Measurements from ENCODE around the gene PARD3B. TPM values are rescaled to one million over a fixed set of nuclear protein-coding genes. Genes with fewer than 3 reads are reported as not detected.

PARD3B gene
- total RNA-seq, 1 experiment from 2014 or later, result 3.9 TPM

GRCh38 chr2:204570421-204570820 lies 25.1 kb downstream of the PARD3B start:
- intact Hi-C loops (cut with micrococcal nuclease), result no loop called here
- H3K4me2 ChIP-seq (ENCODE audit: low read length), result no peak overlapping the region
- H3K9me3 ChIP-seq (ENCODE audit: low read length), result no peaks in the 10 kb centered on the region
- H4K20me1 ChIP-seq (ENCODE audit: low read length), result no peaks in the 10 kb centered on the region
- H3K27me3 ChIP-seq (ENCODE audit: low read length), result no peaks in the 10 kb centered on the region
- no peaks in the 10 kb centered on the region for H3F3A ChIP-seq (ENCODE audit: low read length, unreplicated experiment)
- H3K79me2 ChIP-seq (ENCODE audit: low read length), result no peaks in the 10 kb centered on the region
- H3K4me3 ChIP-seq (ENCODE audit: low read length), result no peak overlapping the region
- no peak for ATAC-seq
- H2AFZ ChIP-seq (ENCODE audit: low read length), result no peak overlapping the region
- H3K27ac ChIP-seq (ENCODE audit: low read length), result no peak overlapping the region
- no peak for TF ChIP-seq CTCF (conservative IDR thresholded peaks at IDR 0.05; ENCODE audit: low read depth, low read length)
- H3K4me1 ChIP-seq (ENCODE audit: insufficient read depth, low read length), result no peaks in the 10 kb centered on the region
- BruUV-seq (replicated peaks), result no TSS peak
- no peak for DNase-seq
- H3K36me3 ChIP-seq (ENCODE audit: low read depth, low read length), result no peaks in the 10 kb centered on the region
- H3K9ac ChIP-seq (ENCODE audit: low read length), result no peak overlapping the region
- H3K9me2 ChIP-seq (replicated peaks; ENCODE audit: low read length), result no peaks in the 10 kb centered on the region
- CTCF ChIA-PET, result no interaction called here
- POLR2A ChIA-PET (ENCODE audit: unreplicated experiment), result interaction anchor here (0.6 kb wide), 1 partner anchor 25 kb away, joined by 3 read pairs; no protein-coding TSS in a partner anchor

- intact Hi-C loops (cut with micrococcal nuclease), result no loop called here
- Histone ChIP-seq H2AFZ (ENCODE audit: low read length) (no peak overlapping the region), H3K9ac (ENCODE audit: low read length) (no peak overlapping the region), H3K9me2 (replicated peaks; ENCODE audit: low read length) (no peaks in the 10 kb centered on the region), H4K20me1 (ENCODE audit: low read length) (no peaks in the 10 kb centered on the region), H3K79me2 (ENCODE audit: low read length) (no peaks in the 10 kb centered on the region), H3K4me2 (ENCODE audit: low read length) (no peak overlapping the region), H3K36me3 (ENCODE audit: low read depth, low read length) (no peaks in the 10 kb centered on the region), H3K27ac (ENCODE audit: low read length) (no peak overlapping the region), H3K4me3 (ENCODE audit: low read length) (no peak overlapping the region), H3F3A (ENCODE audit: low read length, unreplicated experiment) (no peaks in the 10 kb centered on the region), H3K4me1 (ENCODE audit: insufficient read depth, low read length) (no peaks in the 10 kb centered on the region), H3K9me3 (ENCODE audit: low read length) (no peaks in the 10 kb centered on the region), H3K27me3 (ENCODE audit: low read length) (no peaks in the 10 kb centered on the region)
- BruUV-seq (replicated peaks), result no TSS peak
- ChIA-PET CTCF (no interaction called here), POLR2A (ENCODE audit: unreplicated experiment) (interaction anchor here (0.7 kb wide), 1 partner anchor 127 kb away, joined by 3 read pairs; no protein-coding TSS in a partner anchor)
- TF ChIP-seq CTCF (conservative IDR thresholded peaks at IDR 0.05; ENCODE audit: low read depth, low read length) (no peak), EZH2 (IDR thresholded peaks at IDR 0.05; ENCODE audit: low read length, unreplicated experiment) (no peak), EZH2phosphoT487 (IDR thresholded peaks at IDR 0.05; ENCODE audit: borderline replicate concordance, low read length) (no peak)
- no peak for DNase-seq
- no peak for ATAC-seq
Observed at GRCh38 chr2:204571041-204571440, 25.8 kb downstream of the PARD3B start.

- Histone ChIP-seq H3K9me3 (ENCODE audit: low read length) (no peaks in the 10 kb centered on the region), H3F3A (ENCODE audit: low read length, unreplicated experiment) (no peaks in the 10 kb centered on the region), H3K27me3 (ENCODE audit: low read length) (no peaks in the 10 kb centered on the region), H3K4me1 (ENCODE audit: insufficient read depth, low read length) (no peaks in the 10 kb centered on the region), H3K9ac (ENCODE audit: low read length) (no peak overlapping the region), H3K36me3 (ENCODE audit: low read depth, low read length) (no peaks in the 10 kb centered on the region), H3K79me2 (ENCODE audit: low read length) (no peaks in the 10 kb centered on the region), H3K4me3 (ENCODE audit: low read length) (no peak overlapping the region), H3K4me2 (ENCODE audit: low read length) (no peak overlapping the region), H4K20me1 (ENCODE audit: low read length) (no peaks in the 10 kb centered on the region), H2AFZ (ENCODE audit: low read length) (no peak overlapping the region), H3K9me2 (replicated peaks; ENCODE audit: low read length) (no peaks in the 10 kb centered on the region), H3K27ac (ENCODE audit: low read length) (no peak overlapping the region)
- no TSS peak for BruUV-seq (replicated peaks)
- ATAC-seq (no peak), DNase-seq (no peak)
- intact Hi-C loops (cut with micrococcal nuclease), result no loop called here
- CTCF ChIA-PET, result no interaction called here
- TF ChIP-seq CTCF (conservative IDR thresholded peaks at IDR 0.05; ENCODE audit: low read depth, low read length) (no peak), EZH2phosphoT487 (IDR thresholded peaks at IDR 0.05; ENCODE audit: borderline replicate concordance, low read length) (no peak), EZH2 (IDR thresholded peaks at IDR 0.05; ENCODE audit: low read length, unreplicated experiment) (no peak)
- POLR2A ChIA-PET (ENCODE audit: unreplicated experiment), result no interaction called here
Observed at GRCh38 chr2:204571911-204572310, 26.6 kb downstream of the PARD3B start.

Data from PC-3 (cell line).